Measurements from ENCODE around the gene OTUD3. TPM values are rescaled to one million over a fixed set of nuclear protein-coding genes. Genes with fewer than 3 reads are reported as not detected.

The OTUD3 gene
- total and polyA plus RNA-seq, 2 of the 4 experiments (the other 2 are of a cell fraction) = 2.9 to 3.1 TPM

DNA sequence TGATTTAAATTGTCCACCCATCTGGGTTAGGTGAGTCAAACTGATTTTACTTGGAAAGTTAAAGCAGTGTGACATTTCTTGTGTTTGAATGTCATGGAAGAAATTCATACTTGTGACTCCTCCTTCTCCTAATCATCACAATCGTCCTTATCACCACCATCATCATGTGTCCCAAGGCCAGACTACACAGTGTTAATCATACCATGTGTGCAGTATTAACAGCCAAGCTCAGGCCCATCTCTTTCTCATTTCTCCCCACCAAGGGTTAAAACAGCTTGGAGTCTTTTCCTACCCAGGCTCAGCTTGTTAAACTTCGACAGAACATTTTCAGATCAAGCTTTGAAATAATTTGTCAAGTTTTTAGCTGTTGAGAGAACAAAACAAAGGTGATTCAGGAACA, 63.7 kb downstream of the OTUD3 start:
- no peak for TF ChIP-seq BHLHE40 (IDR thresholded peaks at IDR 0.05; ENCODE audit: low read depth, low read length)
- TF ChIP-seq, protein P1, sequence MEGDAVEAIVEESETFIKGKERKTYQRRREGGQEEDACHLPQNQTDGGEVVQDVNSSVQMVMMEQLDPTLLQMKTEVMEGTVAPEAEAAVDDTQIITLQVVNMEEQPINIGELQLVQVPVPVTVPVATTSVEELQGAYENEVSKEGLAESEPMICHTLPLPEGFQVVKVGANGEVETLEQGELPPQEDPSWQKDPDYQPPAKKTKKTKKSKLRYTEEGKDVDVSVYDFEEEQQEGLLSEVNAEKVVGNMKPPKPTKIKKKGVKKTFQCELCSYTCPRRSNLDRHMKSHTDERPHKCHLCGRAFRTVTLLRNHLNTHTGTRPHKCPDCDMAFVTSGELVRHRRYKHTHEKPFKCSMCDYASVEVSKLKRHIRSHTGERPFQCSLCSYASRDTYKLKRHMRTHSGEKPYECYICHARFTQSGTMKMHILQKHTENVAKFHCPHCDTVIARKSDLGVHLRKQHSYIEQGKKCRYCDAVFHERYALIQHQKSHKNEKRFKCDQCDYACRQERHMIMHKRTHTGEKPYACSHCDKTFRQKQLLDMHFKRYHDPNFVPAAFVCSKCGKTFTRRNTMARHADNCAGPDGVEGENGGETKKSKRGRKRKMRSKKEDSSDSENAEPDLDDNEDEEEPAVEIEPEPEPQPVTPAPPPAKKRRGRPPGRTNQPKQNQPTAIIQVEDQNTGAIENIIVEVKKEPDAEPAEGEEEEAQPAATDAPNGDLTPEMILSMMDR (conservative IDR thresholded peaks at IDR 0.05; ENCODE audit: low read depth, low read length) = no peak
- TF ChIP-seq, protein P2, sequence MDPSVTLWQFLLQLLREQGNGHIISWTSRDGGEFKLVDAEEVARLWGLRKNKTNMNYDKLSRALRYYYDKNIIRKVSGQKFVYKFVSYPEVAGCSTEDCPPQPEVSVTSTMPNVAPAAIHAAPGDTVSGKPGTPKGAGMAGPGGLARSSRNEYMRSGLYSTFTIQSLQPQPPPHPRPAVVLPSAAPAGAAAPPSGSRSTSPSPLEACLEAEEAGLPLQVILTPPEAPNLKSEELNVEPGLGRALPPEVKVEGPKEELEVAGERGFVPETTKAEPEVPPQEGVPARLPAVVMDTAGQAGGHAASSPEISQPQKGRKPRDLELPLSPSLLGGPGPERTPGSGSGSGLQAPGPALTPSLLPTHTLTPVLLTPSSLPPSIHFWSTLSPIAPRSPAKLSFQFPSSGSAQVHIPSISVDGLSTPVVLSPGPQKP (IDR thresholded peaks at IDR 0.05; ENCODE audit: borderline replicate concordance, low read depth, low read length) = no peak
- H3K4ac ChIP-seq (ENCODE audit: low read depth, low read length) = no peak overlapping the region
- H3K9me3 ChIP-seq (ENCODE audit: control insufficient read depth, insufficient read depth, low read length) = no peaks in the 10 kb centered on the region
- no peak overlapping the region for H3K4me3 ChIP-seq (ENCODE audit: insufficient read depth, low read depth, low read length)
- no peaks in the 10 kb centered on the region for H3K79me1 ChIP-seq (ENCODE audit: low read depth in 1 of 2, low read length in 2 of 2)
- no peaks in the 10 kb centered on the region for H4K20me1 ChIP-seq (ENCODE audit: insufficient read depth, low read length)
- no peak overlapping the region for H3K14ac ChIP-seq (replicated peaks; ENCODE audit: low read depth, low read length)
- no peak overlapping the region for H2AK9ac ChIP-seq (replicated peaks; ENCODE audit: low read depth, low read length, poor library complexity)
- H3K36me3 ChIP-seq (ENCODE audit: control insufficient read depth, insufficient read depth, low read length) = no peaks in the 10 kb centered on the region
- no peaks in the 10 kb centered on the region for H3K4me1 ChIP-seq (ENCODE audit: control insufficient read depth, insufficient read depth, low read length)
- H2AK5ac ChIP-seq (ENCODE audit: low read depth, low read length) = no peak overlapping the region
- no CpG with 5 or more reads among the region's 2 CpGs for WGBS, 2 experiments (ENCODE audit: extremely low coverage in 2 of 2, insufficient read length in 1 of 2)
- no peak overlapping the region for H2BK15ac ChIP-seq (ENCODE audit: low read depth, low read length)
- no peak overlapping the region for H4K91ac ChIP-seq (ENCODE audit: insufficient read depth, low read depth, low read length)
- H4K8ac ChIP-seq (ENCODE audit: low read depth in 2 of 2, low read length in 2 of 2) = no peak overlapping the region
- H2BK120ac ChIP-seq (ENCODE audit: low read depth, low read length) = no peak overlapping the region
- ATAC-seq (ENCODE audit: low read depth) (no peak), DNase-seq (no peak)
- BruUV-seq (replicated peaks) = no TSS peak
- in situ Hi-C loops (cut with MboI; ENCODE audit: low sequenced_read_pairs) (no loop called here), dilution Hi-C loops (cut with HindIII; ENCODE audit: low sequenced_read_pairs, unreplicated experiment) (no loop called here), intact Hi-C loops (cut with micrococcal nuclease) (no loop called here)
- H4K5ac ChIP-seq (ENCODE audit: low read depth, low read length) = no peak overlapping the region
- H3K4me2 ChIP-seq (ENCODE audit: low read depth, low read length) = no peak overlapping the region
- H3K27me3 ChIP-seq (ENCODE audit: control insufficient read depth, insufficient read depth, low read length) = peaks cover 10% of the 10 kb centered on the region
- H2BK5ac ChIP-seq (ENCODE audit: low read depth, low read length, poor library complexity, severe bottlenecking) = no peak overlapping the region
- no peak overlapping the region for H3K56ac ChIP-seq (ENCODE audit: extremely low read depth, insufficient read depth, low read length)
- no peak overlapping the region for H2AFZ ChIP-seq (replicated peaks; ENCODE audit: low read length, poor library complexity)
- H3K9ac ChIP-seq (ENCODE audit: low read depth, low read length) = no peak overlapping the region
- CTCF ChIA-PET = no interaction called here
- H3K27ac ChIP-seq (ENCODE audit: insufficient read depth, low read length) = no peak overlapping the region
- no peaks in the 10 kb centered on the region for H3K9me1 ChIP-seq (ENCODE audit: insufficient read depth, low read length)
- POLR2A ChIA-PET (ENCODE audit: unreplicated experiment) = no interaction called here
- H3K23ac ChIP-seq (ENCODE audit: low read depth, low read length) = no peak overlapping the region
- H2BK20ac ChIP-seq (ENCODE audit: low read depth, low read length) = no peak overlapping the region
- no peak overlapping the region for H3K18ac ChIP-seq (ENCODE audit: low read depth, low read length)

Measured in IMR-90 (cell line).